Osteoblast (primary cell): Measurements from ENCODE around the gene SMARCB1. TPM values are rescaled to one million over a fixed set of nuclear protein-coding genes. Genes with fewer than 3 reads are reported as not detected.
A peak's percentile ranks its signal among the peaks of the same experiment; 100 is the strongest.

Source experiments
- DNase-seq: peaks from one replicate; pipeline ENCODE4 v3.0.0; 2011; ENCODE audit warnings: low spot score, mixed read lengths; ENCODE audit not compliant: insufficient read length; ENCODE audit errors: missing footprints
- H2AFZ ChIP-seq: 2 replicates; pipeline ENCODE4 v1.6.0; 2011; ENCODE audit warnings: mild to moderate bottlenecking, low read length
- H3K27ac ChIP-seq: 2 replicates; pipeline ENCODE4 v1.5.1; 2011; ENCODE audit warnings: mild to moderate bottlenecking, low read depth, low read length, moderate library complexity
- H3K27me3 ChIP-seq: 2 replicates; pipeline ENCODE4 v1.6.0; 2012; ENCODE audit warnings: mild to moderate bottlenecking, control low read depth, inconsistent platforms, low read length, moderate library complexity; ENCODE audit not compliant: insufficient read depth
- H3K36me3 ChIP-seq: 2 replicates; pipeline ENCODE4 v1.5.1; 2011; ENCODE audit warnings: mild to moderate bottlenecking, low read length, control low read depth, moderate library complexity; ENCODE audit not compliant: insufficient read depth
- H3K4me1 ChIP-seq: 2 replicates; pipeline ENCODE4 v1.5.1; 2011; ENCODE audit warnings: mild to moderate bottlenecking, low read length, control low read depth, moderate library complexity; ENCODE audit not compliant: insufficient read depth
- H3K4me2 ChIP-seq: 2 replicates; pipeline ENCODE4 v1.6.0; 2011; ENCODE audit warnings: mild to moderate bottlenecking, low read length; ENCODE audit not compliant: insufficient read depth
- H3K4me3 ChIP-seq: fragments of 200-600 bp; sonication (generic); 3 replicates; pipeline ENCODE4 v1.5.1; 2012; ENCODE audit warnings: mild to moderate bottlenecking, low read length, inconsistent platforms; ENCODE audit not compliant: insufficient read depth
- H3K79me2 ChIP-seq: 2 replicates; pipeline ENCODE4 v1.6.0; 2012; ENCODE audit warnings: mild to moderate bottlenecking, low read length, control low read depth, inconsistent platforms; ENCODE audit not compliant: insufficient read depth
- H3K9me3 ChIP-seq: 2 replicates; pipeline ENCODE4 v1.5.1; 2011; ENCODE audit warnings: low read depth, low read length, control low read depth
- H4K20me1 ChIP-seq: 2 replicates; pipeline ENCODE4 v1.6.0; 2012; ENCODE audit warnings: mild to moderate bottlenecking, low read length, control low read depth; ENCODE audit not compliant: insufficient read depth
- total RNA-seq: library from RNA; depleted of rRNA; stranded (reverse); fragments of >200 nt; gene quantifications from 2 replicates; pipeline ENCODE4 v1.2.3, GENCODE V29; 2012
- TF ChIP-seq, protein P1 (sequence below): IDR thresholded peaks from 2 replicates; pipeline ENCODE4 v1.5.1; 2011; ENCODE audit warnings: mild to moderate bottlenecking, low read depth, low read length, moderate library complexity; ENCODE audit errors: extremely low read depth

The SMARCB1 gene
- total RNA-seq, 1 donor = 49.2 TPM

GRCh38 chr22:23803001-23803819 is 16.4 kb downstream of the SMARCB1 start:
- Histone ChIP-seq H2AFZ (no peak overlapping the region), H3K79me2 (peaks cover 3% of the 10 kb centered on the region), H3K4me3 (no peak overlapping the region), H3K27me3 (no peaks in the 10 kb centered on the region), H3K9me3 (no peaks in the 10 kb centered on the region), H3K4me1 (no peaks in the 10 kb centered on the region), H3K36me3 (peaks cover 70% of the 10 kb centered on the region), H3K4me2 (no peak overlapping the region), H4K20me1 (peaks cover 6% of the 10 kb centered on the region), H3K27ac (no peak overlapping the region)
- TF ChIP-seq, protein P1, sequence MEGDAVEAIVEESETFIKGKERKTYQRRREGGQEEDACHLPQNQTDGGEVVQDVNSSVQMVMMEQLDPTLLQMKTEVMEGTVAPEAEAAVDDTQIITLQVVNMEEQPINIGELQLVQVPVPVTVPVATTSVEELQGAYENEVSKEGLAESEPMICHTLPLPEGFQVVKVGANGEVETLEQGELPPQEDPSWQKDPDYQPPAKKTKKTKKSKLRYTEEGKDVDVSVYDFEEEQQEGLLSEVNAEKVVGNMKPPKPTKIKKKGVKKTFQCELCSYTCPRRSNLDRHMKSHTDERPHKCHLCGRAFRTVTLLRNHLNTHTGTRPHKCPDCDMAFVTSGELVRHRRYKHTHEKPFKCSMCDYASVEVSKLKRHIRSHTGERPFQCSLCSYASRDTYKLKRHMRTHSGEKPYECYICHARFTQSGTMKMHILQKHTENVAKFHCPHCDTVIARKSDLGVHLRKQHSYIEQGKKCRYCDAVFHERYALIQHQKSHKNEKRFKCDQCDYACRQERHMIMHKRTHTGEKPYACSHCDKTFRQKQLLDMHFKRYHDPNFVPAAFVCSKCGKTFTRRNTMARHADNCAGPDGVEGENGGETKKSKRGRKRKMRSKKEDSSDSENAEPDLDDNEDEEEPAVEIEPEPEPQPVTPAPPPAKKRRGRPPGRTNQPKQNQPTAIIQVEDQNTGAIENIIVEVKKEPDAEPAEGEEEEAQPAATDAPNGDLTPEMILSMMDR = no peak
- DNase-seq = peak; percentile 32

GRCh38 chr22:23804781-23805291 is 18.1 kb downstream of the SMARCB1 start:
- no peak overlapping the region for H3K4me3 ChIP-seq
- H4K20me1 ChIP-seq = peaks cover 6% of the 10 kb centered on the region
- H3K79me2 ChIP-seq = peaks cover 3% of the 10 kb centered on the region
- no peak overlapping the region for H3K4me2 ChIP-seq
- no peaks in the 10 kb centered on the region for H3K4me1 ChIP-seq
- no peaks in the 10 kb centered on the region for H3K27me3 ChIP-seq
- DNase-seq = no peak
- no peak overlapping the region for H2AFZ ChIP-seq
- TF ChIP-seq, protein P1 = no peak
- no peaks in the 10 kb centered on the region for H3K9me3 ChIP-seq
- H3K27ac ChIP-seq = no peak overlapping the region
- H3K36me3 ChIP-seq = peaks cover 67% of the 10 kb centered on the region

GRCh38 chr22:23806837-23807236 is 20.1 kb downstream of the SMARCB1 start:
- H3K79me2 ChIP-seq = peaks cover 3% of the 10 kb centered on the region
- no peaks in the 10 kb centered on the region for H3K9me3 ChIP-seq
- TF ChIP-seq, protein P1 = no peak
- H3K27ac ChIP-seq = no peak overlapping the region
- H3K4me3 ChIP-seq = no peak overlapping the region
- H3K4me2 ChIP-seq = no peak overlapping the region
- no peak for DNase-seq
- no peaks in the 10 kb centered on the region for H3K27me3 ChIP-seq
- H3K4me1 ChIP-seq = no peaks in the 10 kb centered on the region
- peaks cover 5% of the 10 kb centered on the region for H4K20me1 ChIP-seq
- H3K36me3 ChIP-seq = peaks cover 62% of the 10 kb centered on the region
- H2AFZ ChIP-seq = no peak overlapping the region

DNA sequence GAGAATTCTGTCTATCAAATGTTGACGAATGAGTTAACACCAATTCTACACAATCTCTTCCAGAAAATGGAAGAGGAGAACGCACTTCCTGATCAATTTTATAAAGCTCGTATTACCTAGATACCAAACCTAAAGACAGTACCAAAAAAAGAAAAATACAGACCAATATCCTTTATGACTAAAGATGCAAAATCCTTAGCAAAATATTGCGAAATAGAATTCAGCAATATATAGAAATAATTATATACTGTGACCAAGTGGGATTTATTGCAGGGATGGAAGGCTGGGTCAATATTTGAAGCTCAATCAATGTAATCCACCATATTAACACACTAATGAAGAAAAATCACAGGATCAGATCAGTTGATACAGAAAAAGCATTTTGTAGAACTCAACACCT is 25.6 kb downstream of the SMARCB1 start:
- no peaks in the 10 kb centered on the region for H3K9me3 ChIP-seq
- no peak overlapping the region for H3K4me2 ChIP-seq
- no peaks in the 10 kb centered on the region for H3K27me3 ChIP-seq
- H3K27ac ChIP-seq = no peak overlapping the region
- H3K79me2 ChIP-seq = no peaks in the 10 kb centered on the region
- DNase-seq = no peak
- peaks cover 3% of the 10 kb centered on the region for H4K20me1 ChIP-seq
- TF ChIP-seq, protein P1 = no peak
- H3K4me1 ChIP-seq = no peaks in the 10 kb centered on the region
- no peak overlapping the region for H3K4me3 ChIP-seq
- H3K36me3 ChIP-seq = peaks cover 47% of the 10 kb centered on the region
- no peak overlapping the region for H2AFZ ChIP-seq
